ENCODE data around the gene HOXD13.

The HOXD13 gene

GRCh38 chr2:176105078-176105729, 12.7 kb downstream of the HOXD13 start:
- TF ChIP-seq ZFX (IDR thresholded peaks at IDR 0.05), result no peak
- TF ChIP-seq CTCF (conservative IDR thresholded peaks at IDR 0.05), result no peak
- no peak overlapping the region for H3K27ac ChIP-seq

GRCh38 chr2:176105730-176106580, 13.4 kb downstream of the HOXD13 start:
- no peak for TF ChIP-seq ZFX (IDR thresholded peaks at IDR 0.05)
- no peak for TF ChIP-seq CTCF (conservative IDR thresholded peaks at IDR 0.05)
- no peak overlapping the region for H3K27ac ChIP-seq

- TF ChIP-seq ZFX (IDR thresholded peaks at IDR 0.05) (no peak), CTCF (conservative IDR thresholded peaks at IDR 0.05) (no peak)
- H3K27ac ChIP-seq, result no peak within 1 kb of the TSS
Observed at GRCh38 chr2:176106581-176107539, 14.3 kb downstream of the HOXD13 start, which contains the start of gene HOXD11. Gene HOXD11 (plus strand): TSS chr2:176107280. CDS start chr2:176107356, 76 bp downstream.

- no peak for TF ChIP-seq ZFX (IDR thresholded peaks at IDR 0.05)
- no peak for TF ChIP-seq CTCF (conservative IDR thresholded peaks at IDR 0.05)
- H3K27ac ChIP-seq, result no peak overlapping the region
Observed at GRCh38 chr2:176107731-176108181, 15.2 kb downstream of the HOXD13 start.

- no peak overlapping the region for H3K27ac ChIP-seq
- no peak for TF ChIP-seq ZFX (IDR thresholded peaks at IDR 0.05)
- no peak for TF ChIP-seq CTCF (conservative IDR thresholded peaks at IDR 0.05)
Observed at GRCh38 chr2:176109192-176109901, 16.8 kb downstream of the HOXD13 start.

GRCh38 chr2:176109946-176110345, 17.4 kb downstream of the HOXD13 start:
- H3K27ac ChIP-seq, result no peak overlapping the region
- TF ChIP-seq CTCF (conservative IDR thresholded peaks at IDR 0.05), result no peak
- no peak for TF ChIP-seq ZFX (IDR thresholded peaks at IDR 0.05)
